Retina (tissue), 1 donor: Measurements from ENCODE around the gene TNXB.
"Not testable (repeated sequence)": the region's sequence is repeated elsewhere in the genome, so short reads cannot be mapped to it uniquely, and the experiment has no call there.

Source experiments
- DNase-seq: peaks from one replicate; pipeline ENCODE4 v3.0.0-alpha.2; 2016

The TNXB gene

DNA sequence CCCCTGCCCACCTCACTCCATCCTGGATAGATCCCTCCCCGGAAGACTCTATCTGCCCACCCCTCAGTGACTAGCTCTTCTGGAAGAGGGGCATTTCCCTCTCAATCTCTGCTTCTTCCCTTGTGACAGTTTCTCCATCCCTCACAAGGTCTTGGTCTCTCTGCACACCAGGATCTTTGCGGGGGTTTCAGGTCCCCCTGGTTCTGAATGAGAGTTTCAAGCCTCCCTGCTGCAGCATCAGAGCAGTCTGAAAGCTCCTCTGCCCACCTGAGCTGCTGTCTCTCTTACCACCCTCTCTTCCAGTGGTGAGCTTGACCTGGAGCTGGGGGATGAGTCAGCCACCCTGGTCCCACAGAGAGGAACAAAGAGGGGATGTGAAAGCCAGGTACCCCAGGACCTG lies 24.4 kb downstream of the TNXB start:
- no peak for DNase-seq

DNA sequence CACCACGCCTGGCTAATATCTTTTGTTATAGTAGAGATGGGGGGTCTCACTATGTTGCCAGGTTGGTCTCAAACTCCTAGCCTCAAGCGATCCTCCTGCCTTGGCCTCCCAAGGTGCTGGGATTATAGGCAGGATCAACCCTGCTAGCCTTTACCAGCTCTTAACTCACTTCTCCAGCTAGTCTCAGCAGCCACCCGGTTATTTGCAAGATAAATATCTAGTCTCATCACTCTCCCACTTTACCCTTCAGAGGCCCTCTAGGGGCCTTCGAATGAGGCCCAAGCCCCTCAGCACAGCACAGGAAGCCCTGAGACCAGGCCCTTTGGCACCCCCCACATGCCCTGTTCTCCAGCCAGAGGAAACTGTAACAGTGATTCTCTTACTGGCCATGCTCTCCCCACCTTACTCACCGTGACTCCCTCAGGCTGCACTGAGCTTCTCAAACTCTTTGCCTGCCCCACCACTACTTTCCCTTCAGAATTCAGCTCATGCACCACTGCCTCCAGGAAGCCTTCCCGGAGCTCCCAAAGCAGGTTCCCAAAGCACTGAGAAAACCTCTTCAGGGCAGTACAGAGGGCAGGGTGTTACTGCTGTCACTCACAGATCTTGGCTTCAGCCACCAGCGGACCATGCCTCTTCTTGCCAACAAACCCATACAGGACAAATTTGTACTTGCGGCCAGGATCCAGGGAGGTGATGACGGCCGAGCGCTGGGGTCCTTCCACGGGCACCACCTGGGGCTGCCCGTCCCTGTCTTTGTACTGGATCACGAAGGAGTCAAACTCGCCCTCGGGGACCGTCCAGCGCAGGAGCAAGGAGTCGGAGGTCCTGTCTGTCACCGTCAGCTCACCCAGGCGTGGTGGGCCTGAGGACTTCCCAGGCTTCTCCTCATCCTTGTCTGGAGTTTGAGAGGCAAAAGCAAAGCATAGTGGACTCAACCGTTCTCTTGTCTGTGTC lies 25.0 kb downstream of the TNXB start:
- no peak for DNase-seq

DNA sequence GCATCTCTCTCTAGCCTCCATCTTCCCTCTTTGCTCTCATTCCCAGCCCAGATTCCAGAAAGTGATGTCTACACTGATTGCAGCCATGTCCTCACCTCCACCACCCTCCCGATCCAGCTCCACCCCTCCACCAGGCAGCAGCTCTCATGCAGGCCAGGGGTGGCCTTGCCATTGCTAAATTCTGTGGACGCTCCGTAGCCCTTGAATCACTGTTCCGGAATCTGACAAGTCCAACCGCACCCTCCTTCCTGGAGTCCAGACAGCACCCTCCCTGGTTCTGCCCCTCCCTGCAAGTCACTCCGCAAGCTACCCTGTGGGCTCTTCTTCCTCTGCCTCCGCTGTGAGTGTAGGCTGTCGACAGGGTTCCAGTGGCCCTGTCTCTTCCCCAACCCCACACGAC lies 26.2 kb downstream of the TNXB start:
- DNase-seq, result no peak

DNA sequence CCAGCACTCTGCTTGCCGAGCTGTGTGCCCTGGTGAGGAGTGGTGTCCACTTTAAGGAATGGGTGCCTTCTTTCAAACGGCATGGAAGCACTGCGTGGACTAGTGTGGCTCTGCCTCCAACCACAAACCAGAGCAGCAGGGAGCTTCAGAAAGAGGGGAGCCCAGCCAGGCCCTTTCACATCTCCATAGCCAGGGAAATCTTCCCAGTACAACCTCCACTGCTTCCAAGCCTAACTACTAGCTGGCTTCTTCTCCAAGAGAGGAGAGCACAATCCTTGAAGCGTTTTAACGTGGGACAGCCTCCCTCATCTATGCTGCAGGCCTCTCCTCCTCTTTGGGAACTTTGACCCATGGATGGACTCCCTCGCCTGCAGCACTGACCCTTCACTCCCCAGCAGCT lies 26.7 kb downstream of the TNXB start:
- no peak for DNase-seq

DNA sequence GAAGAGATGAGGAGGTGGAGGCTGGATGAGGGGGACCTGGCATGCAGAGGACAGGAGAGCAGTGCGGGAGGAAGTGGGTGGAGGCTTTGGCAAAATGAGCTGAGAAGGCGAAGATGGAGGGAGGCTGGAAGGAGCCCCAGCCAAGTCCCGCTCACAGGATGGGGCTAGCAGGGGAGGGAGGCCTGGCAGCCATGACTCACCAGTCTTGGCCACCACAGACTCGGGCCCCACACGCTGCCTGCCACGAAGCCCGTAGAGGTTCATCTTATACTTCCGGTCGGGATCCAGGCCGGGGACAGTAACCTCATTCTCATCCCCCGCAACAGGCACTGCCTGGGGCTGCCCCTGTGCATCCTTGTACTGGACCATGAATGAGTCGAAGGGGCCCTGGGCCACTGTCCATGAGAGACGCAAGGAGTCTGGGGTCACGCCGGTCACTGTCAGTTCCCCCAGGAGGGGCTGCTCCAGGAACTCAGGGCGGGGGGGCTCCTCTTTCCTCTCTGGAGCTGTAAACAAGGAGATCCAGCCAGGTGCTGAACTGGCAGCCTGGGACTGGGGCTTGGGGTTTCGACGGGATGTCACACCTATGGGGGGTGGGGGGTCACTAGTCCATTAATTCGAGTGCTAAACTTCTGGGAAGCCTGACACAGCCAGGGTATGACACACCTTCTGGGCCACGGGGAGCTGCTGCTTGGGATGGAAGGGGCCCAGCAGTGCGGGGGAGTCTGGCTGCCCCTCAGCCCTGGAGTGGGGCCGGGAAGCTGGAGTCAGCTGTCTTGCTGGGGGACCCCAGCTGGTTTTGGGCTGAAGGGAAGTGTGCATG lies 27.8 kb downstream of the TNXB start:
- DNase-seq, result no peak

DNA sequence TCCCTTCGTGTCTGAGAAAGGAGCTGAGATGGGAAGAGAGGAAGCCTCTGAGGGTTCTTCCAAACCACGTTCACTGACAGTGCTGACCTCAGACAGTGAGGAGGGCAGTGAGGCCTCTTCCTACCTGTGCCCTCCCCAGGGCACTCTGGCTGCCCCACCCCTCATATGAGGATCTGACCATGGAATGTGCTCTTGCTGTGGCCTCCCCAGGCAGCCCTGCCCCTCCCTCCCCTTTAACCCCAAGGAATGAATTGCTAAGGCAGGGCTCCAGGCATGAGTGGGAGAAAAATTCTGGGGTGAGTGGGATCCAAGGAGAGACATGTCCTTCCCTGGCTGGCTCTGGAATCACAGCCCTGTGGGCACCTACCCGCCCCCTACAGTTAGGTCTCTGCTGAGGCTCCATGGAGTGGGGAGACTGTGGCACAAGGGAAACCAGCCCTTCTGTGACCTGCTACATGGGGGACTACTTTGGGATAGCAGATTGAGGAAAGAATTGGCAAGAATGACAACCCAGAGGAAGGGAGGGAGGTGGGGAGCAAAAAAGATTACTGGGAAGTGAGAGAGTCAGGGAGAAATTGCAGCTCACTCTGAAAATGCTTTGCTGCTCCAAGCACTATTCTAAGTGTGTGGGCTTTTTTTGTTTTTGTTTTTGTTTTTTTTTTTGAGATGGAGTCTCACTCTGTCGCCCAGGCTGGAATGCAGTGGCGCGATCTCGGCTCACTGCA lies 29.4 kb downstream of the TNXB start:
- no peak for DNase-seq

DNA sequence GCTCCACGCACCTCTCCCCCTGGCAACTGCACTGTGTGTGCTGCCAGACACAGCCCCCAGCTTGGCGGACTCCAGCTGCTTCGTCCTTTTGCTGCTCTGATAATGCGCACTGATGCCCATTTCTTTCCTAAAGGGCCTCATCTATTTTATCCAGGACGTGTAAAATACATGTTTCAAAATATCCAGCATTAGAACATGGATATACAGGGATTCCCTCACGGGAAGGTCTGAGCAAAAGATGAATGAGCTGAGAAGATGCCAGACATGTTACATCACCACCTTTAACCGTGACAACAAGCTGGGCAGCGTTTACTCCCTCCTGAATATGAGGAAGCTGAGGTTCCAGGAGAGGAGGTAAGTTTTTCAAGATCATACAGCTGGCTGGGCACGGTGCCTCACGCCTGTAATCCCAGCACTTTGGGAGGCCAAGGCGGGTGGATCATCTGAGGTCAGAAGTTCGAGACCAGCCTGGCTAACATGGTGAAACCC lies 32.8 kb downstream of the TNXB start:
- no peak for DNase-seq

DNA sequence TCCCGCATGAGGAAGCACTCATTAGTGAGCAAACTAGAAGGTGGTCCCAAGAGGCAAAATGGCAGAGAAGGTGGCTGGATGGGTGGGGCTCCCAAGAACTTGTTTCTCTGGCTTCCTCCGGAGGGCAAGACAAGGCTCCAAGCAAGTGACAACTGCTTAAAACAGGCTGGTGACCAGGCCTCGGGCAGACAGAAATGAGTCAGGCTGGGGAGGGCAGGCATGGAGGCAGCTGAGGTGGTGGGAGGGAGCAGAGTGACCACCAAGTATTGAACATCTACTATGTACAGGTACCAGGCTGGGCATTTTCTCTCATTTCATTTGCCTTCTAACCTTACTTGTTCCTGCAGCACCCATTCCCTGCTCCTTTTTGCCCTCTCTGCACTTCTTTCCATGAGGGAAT lies 33.4 kb downstream of the TNXB start:
- no peak for DNase-seq

DNA sequence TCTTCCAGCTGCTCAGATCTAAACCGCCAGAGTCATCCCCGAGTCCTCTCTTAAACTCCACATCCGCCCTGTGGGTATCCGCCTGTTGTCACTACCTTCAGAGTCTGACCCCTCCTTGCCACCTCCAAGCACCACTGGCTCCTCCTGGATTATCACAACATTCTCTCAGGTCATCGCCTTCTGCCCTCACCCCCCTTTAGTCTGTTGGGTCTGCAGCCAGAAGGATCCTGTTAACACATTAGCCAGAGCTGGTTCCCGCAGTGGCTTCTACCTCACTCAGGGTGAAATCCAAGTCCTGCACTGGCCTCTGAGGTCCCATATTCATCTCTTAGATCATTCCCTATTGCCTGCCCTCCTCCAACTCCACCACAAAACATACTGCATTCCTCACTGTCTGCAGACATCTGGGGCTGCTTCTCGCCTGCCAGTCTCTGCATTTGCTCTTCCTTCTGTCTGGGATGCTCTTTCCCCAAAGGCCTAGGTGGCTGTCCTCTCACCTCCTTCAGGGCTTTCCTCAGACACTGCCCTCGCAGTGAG lies 34.1 kb downstream of the TNXB start:
- no peak for DNase-seq

DNA sequence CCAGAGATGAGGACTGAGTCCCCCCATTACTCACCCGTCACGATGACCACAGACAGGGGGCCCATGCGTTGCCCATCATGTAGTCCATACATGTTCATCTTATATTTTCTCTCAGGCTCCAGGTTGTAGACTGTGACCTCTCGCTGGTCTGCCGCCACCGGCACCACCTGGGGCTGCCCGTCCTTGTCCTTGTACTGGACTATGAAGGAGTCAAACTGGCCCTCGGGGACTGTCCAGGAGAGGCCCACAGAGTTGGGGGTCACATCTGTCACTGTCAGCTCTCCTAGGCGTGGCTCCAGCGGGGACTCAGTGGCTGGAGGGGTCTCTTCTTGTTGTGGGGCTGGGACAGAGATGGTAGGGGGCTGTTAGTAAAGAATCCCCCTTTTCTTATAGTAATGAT lies 35.5 kb downstream of the TNXB start:
- no peak for DNase-seq

DNA sequence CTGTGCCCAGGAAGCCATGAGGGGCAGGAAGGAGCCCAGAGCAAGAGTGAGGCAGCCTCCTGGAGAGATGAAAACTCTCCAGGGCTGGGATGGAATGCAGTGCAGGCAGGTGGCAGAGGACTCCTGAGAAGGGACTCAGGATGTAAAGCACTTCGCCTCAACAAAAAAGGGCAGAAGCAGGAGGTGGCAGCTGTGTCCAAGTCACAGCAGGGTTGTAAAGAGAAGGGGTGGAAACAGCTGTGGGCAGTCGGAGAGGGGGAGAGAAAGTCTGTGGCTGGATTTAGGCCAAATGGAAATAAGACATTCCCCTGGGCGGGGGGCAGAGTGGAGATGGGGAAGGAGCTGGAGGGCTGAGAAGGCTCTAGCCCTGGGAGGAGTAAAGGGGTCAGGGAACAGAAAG lies 36.0 kb downstream of the TNXB start:
- peak; percentile 23 for DNase-seq

DNA sequence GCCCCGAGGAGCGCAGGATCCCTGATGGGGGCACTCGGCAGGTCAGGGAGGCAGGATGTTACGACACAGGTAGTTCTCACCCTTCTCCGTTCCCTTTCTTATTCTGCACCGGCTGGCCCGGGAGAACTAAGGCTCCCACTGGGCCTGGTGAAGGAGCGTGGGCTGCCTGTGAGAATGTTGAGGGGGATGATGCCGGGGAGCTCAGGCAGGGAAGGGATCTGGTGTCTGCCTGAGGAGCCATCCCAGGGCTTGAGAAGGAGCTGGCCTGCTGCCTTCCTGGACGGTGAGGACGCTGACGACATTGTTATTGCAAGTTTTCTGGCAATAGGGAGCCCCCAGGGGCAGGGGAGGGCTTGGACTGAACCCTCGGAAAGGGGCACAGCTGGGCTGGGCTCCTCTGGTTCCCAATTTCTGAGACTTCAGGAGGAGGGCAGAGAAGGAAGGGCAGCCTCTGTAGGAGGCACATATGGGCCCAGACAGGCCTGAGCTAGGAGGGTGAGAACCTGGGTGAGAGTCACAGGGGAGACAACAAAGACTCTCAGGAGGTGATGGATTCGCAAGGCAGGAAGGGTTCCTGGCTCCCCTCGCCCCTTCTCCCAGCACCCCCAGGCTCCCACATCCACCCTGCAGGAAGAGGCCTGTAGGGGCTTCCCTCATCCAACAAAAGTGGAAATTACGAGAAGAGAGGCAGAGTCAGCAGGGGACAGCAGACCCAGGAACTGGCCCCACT lies 38.2 kb downstream of the TNXB start:
- DNase-seq, result no peak

DNA sequence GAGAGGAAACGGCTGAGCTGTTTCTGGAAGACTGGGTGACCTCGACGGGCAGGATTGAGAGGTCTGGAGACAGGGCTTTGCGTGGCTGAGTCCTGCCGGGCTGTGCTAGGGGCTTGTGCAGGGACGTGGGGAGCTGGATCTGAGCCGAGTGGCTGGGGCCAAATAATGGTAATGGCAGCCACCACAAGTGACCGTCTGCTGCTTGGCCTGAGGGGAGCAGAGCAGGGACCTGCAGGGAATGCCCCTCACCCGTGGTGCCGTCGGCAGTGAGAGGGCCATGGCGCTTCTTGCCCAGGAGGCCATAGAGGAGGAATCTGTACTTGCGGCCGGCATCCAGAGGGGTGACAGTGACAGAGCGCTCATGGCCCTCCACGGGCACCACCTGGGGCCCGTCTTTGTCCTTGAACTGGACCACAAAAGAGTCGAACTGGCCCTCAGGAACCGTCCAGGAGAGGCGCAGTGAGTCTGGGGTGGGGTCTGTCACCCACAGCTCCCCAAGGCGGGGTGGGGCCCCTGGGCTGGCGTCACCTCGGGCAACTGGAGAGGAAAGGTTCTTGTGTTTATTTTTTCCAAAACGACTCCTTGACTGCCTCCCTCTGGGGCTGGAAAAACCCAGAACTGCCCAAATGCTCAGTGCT lies 39.1 kb downstream of the TNXB start:
- DNase-seq, result no peak

DNA sequence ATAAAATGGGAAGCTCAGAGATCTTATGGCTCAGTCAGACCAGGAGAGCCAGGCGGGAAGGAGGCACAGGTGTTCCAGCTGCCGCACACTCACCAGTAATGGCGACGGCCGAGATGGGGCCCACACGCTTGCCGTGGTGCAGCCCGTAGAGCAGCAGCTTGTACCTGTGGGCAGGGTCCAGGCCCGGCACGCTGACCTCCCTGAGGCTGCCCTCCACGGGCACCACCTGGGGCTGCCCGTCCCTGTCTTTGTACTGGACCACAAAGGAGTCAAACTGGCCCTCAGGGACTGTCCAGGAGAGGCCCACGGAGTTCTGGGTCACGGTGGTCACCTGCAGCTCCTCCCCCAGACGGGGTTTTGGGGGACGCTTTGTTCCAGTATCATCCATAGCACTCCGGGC lies 39.7 kb downstream of the TNXB start:
- DNase-seq, result no peak

DNA sequence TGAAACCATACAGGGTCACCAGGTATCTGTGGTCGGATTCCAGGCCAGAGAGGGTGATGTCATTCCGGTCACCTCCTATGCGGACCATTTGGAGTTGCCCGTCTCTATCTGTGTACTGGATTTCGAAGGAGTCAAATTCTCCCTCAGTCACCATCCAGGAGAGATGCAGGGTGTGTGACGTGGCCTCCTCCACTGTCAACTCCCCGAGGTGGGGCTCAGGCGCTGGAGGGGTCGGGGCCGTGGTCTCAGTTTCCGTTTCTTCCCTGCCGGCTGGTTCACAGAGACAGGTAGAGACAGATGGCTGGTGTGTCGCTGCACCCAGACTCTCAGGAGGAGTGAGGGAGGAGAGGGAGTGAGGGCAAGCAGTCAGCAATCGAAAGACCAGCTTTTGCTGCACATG lies 40.3 kb downstream of the TNXB start:
- DNase-seq, result no peak

DNA sequence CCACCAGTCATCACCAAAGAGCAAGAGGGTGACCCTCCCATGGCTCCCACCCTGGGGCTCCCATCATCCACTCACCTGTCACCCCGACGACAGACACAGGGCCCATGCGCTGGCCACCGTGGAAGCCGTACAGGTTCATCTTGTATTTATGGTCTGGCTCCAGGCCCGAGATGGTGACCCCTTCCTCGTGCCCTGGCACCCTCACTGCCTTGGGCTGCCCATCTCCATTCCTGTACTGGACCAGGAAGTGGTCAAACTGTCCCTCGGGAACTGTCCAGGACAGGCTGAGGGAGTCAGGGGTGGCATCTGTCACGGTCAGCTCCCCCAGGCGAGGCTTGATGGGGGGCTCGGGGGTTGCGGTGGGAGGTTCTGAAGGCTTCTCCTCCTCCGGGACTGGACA lies 40.8 kb downstream of the TNXB start:
- not testable (repeated sequence) for DNase-seq

DNA sequence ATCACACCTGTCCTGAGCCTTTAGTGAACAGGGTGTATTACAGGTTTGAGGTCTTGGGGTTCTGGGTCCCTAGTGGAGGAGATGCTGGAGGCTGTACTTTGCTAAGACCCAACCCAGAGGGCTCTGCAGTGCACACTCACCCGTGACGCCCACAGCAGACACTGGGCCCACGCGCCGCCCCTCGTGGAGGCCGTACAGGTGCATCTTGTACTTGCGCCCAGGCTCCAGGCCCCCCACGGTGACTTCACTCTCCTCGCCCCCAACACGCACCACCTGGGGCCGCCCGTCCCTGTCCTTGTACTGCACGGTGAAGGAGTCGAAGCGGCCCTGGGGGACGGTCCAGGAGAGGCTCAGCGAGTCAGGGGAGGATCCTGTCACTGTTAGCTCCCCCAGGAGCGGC lies 41.6 kb downstream of the TNXB start:
- DNase-seq, result not testable (repeated sequence)

DNA sequence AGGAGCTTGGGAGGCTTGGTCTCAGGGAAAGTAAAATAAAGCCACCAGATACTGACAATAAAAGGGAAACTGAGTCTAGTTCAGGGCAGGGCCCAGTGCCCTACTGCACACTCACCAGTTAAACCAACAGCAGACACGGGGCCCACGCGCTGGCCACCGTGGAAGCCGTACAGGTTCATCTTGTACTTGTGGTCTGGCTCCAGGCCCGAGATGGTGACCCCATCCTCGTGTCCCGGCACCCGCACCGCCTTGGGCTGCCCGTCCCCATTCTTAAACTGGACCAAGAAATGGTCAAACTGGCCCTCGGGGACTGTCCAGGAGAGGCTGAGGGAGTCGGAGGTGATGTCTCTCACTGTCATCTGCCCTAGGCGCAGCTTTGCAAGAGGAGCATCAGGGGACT lies 44.4 kb downstream of the TNXB start:
- DNase-seq, result no peak

DNA sequence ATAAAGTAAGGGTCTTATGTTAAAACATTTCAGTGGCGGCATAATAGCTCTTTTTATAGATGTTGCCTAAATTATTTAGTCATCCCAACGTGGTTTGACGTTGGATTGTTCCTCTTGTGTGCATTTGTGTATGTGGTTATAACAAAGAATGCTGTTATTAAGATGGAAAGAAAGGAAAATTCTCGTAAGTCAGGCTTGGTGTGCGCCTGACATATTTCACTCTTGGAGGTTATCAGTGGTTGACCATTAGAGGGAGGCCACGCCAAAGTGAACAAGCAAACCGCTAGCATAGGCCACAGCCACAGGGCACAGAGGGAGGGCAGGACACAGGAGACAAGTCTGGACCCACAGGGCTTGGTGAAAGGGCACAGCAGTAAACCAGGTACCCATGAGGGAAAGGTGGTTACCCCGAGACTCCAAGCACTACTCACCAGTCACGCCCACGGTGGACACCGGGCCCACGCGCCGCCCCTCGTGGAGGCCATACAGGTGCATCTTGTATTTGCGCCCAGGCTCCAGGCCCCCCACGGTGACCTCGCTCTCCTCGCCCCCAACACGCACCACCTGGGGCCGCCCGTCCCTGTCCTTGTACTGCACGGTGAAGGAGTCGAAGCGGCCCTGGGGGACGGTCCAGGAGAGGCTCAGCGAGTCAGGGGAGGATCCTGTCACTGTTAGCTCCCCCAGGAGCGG lies 48.0 kb downstream of the TNXB start:
- DNase-seq, result no peak

DNA sequence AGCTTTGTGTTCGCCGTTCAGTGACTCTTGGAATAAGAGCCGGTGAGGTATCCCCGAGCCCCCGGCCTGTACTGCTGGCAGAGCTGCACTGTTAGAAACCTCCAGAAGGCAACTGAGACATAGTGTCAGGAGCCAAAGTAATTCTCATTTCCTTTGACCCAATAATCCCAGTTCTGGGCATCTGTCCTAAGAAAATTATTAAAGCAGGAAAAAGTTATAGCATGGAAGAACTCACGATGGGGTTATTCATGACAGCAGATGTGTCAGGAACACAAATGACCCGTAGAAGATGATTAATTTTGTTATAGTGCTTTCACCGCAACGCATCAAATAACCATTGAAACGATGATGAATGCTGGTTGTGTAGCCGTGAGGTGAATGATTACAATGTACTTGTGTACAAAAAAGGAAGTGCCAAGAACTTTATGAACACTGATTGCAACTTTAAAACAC lies 50.6 kb downstream of the TNXB start:
- no peak for DNase-seq

DNA sequence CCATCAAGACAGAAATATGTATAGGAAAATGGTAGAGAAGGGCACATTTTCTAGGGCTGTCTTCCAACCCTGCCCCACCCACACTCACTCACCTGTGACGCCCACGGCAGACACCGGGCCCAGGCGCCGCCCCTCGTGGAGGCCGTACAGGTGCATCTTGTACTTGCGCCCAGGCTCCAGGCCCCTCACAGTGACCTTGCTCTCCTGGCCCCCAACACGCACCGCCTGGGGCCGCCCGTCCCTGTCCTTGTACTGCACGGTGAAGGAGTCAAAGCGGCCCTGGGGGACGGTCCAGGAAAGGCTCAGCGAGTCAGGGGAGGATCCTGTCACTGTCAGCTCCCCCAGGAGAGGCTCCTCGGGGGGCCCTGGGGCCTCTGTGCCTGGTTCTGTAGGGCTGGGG lies 51.2 kb downstream of the TNXB start:
- no peak for DNase-seq
